ENCODE measurements around the gene PDGFC.

GRCh38 chr4:156946516-156947424, 24.8 kb downstream of the PDGFC start:
- TF ChIP-seq CTCF (optimal IDR thresholded peaks at IDR 0.05 in 1 of 3, IDR thresholded peaks at IDR 0.05 in 1 of 3, conservative IDR thresholded peaks at IDR 0.05 in 1 of 3; ENCODE audit: extremely low read depth in 1 of 3, insufficient read depth in 2 of 3, low read length in 3 of 3) = no peak
- no peak for TF ChIP-seq EZH2 (IDR thresholded peaks at IDR 0.05; ENCODE audit: low read length)

Measured in keratinocyte (primary cell).